Transverse colon (tissue), 4 donors: ENCODE measurements around the gene CCDC32. TPM values are rescaled to one million over a fixed set of nuclear protein-coding genes. Genes with fewer than 3 reads are reported as not detected.

Source experiments
- DNase-seq: peaks from one replicate; pipeline ENCODE4 v3.0.0-alpha.2; 2019
- H3K27ac ChIP-seq, 4 donors: fragments of 200-600 bp; sonication (generic); 2 replicates each; pipeline ENCODE4 v1.5.1; 2016 to 2018; ENCODE audit warnings: inconsistent platforms in 4 of 4
- H3K27me3 ChIP-seq: fragments of 200-600 bp; sonication (generic); 2 replicates; pipeline ENCODE4 v1.5.1; 2017; ENCODE audit warnings: inconsistent platforms
- H3K36me3 ChIP-seq, 4 donors: fragments of 200-600 bp; sonication (generic); 2 replicates each; pipeline ENCODE4 v1.5.1; 2017 to 2019; ENCODE audit warnings: inconsistent platforms in 4 of 4
- H3K4me1 ChIP-seq, 4 donors: fragments of 200-600 bp; sonication (generic); 2 replicates each; pipeline ENCODE4 v1.5.1; 2017 to 2020; ENCODE audit warnings: inconsistent platforms in 4 of 4
- H3K4me3 ChIP-seq, 4 donors: fragments of 200-600 bp; sonication (generic); 1 replicate in 1 of 4; 2 replicates in 3 of 4; pipeline versions ENCODE4 v1.5.1 to v1.6.1; 2017 to 2019; ENCODE audit warnings: inconsistent platforms in 4 of 4
- H3K9me3 ChIP-seq, 2 donors: fragments of 200-600 bp; sonication (generic); 2 replicates each; pipeline ENCODE4 v1.5.1; 2017 to 2019; ENCODE audit warnings: inconsistent platforms in 2 of 2
- EP300 ChIP-seq: sonication (generic); formaldehyde crosslinking; IDR thresholded peaks from one replicate; pipeline ENCODE4 v1.6.1; 2017; ENCODE audit warnings: antibody characterized with exemption, low read depth
- POLR2A ChIP-seq: fragments of 450-650 bp; IDR thresholded peaks from one replicate; pipeline ENCODE4 v1.6.1; 2016; ENCODE audit warnings: antibody characterized with exemption, mild to moderate bottlenecking, moderate library complexity
- POLR2AphosphoS5 ChIP-seq, 3 donors: sonication (generic); formaldehyde crosslinking; IDR thresholded peaks; one replicate each; pipeline ENCODE4 v1.6.1; 2016; ENCODE audit warnings: antibody characterized with exemption in 3 of 3
- WGBS, 2 donors: methylation state at CpG; one replicate each; pipeline ENCODE4 v1.1.5; 2018; ENCODE audit warnings: low coverage in 1 of 2; 5-methylcytosine and 5-hydroxymethylcytosine counted together
- in situ Hi-C, 4 donors: fragments of 200-750 bp; cut with MboI; loops; one replicate each; pipeline versions ENCODE4 v1.15.0 to v1.15.1; 2017; ENCODE audit warnings: low sequenced_read_pairs in 3 of 4, low pct_ligation_motif_present in 1 of 4, low pct_unique_long_range_greater_than_20kb in 1 of 4
- intact Hi-C: fragments of 100-400 bp; cut with DNase I; formaldehyde crosslinking; loops from one replicate; pipeline ENCODE4 v1.15.1; 2023; ENCODE audit warnings: low total_unique reads
- total RNA-seq, 4 donors: library from RNA; depleted of rRNA; stranded (reverse); fragments of >200 nt; gene quantifications; one replicate each; pipeline ENCODE4 v1.1.0, GENCODE V29; 2016
- TF ChIP-seq, protein P1 (sequence below), 5 experiments: fragments of 200-600 bp in 3 of 5; fragments of 450-650 bp in 2 of 5; sonication (generic) in 3 of 5; IDR thresholded peaks; 1 replicate in 2 of 5; 2 replicates in 3 of 5; pipeline ENCODE4 v1.5.1; 2016 to 2017; ENCODE audit warnings: antibody characterized with exemption in 5 of 5, inconsistent platforms in 3 of 5, mild to moderate bottlenecking in 2 of 5, moderate library complexity in 1 of 5

CCDC32 gene
- 10 to 100 TPM; 31.0 to 53.1 (median 41.1) TPM for total RNA-seq

DNA sequence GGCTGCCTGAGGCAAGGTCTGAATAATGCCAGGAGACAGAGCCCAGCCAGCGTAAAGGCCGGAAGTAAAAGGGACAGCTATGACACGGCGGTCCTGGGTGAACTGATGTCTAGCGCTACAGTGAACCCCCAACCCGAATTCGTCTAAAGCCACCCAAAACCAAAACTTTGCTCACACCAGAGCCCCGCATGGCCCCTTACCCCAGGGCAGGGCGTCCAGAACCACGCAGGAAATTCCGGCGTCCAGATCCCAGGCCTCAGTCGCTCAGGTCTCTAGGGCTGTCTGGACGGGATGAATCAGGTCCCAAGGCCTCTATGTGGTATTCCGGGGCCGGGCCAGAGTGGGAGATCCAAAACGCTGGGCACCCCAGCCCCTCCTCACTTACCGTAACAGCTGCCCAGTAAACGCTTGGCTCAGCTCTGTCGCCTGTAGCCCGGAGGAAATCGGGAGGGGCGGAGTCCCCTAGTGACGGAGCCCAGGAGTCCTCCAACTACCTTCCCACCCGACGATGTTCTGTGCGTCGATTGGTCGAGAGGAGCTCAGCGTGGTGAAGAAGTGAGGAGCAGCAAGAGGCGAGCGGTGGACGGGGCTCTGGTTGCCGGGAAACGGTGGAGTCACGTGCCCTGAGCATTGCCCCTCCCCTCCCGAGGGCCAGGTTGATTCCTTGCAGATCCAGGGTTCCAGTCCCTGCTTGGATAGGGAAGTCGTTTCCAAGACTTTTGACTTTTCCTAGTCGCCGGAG lies at the start of gene CCDC32:
Gene CCDC32, minus strand, starts transcription at position 452 of the 742 bp plus-strand sequence. CDS start 2,027 bp downstream, outside the sequence.
- in situ Hi-C loops, result no loop called here
- peaks cover 0 to 6% (median 0%) of the 10 kb centered on the region in 4 donors for H3K36me3 ChIP-seq
- intact Hi-C loops, result no loop called here

GRCh38 chr15:40613080-40613479 lies 48.2 kb upstream of the CCDC32 start:
- H3K4me1 ChIP-seq, result peaks cover 0 to 2% (median 1%) of the 10 kb centered on the region in 4 donors
- WGBS, 2 donors, result 85 to 97% methylated on average over 5 of the region's 5 CpGs
- no peak overlapping the region for H3K4me3 ChIP-seq
- intact Hi-C loops, result no loop called here
- DNase-seq, result no peak
- no peak overlapping the region for H3K27ac ChIP-seq
- TF ChIP-seq POLR2AphosphoS5 (IDR thresholded peaks at IDR 0.05) (no peak), EP300 (no peak), POLR2A (no peak)
- TF ChIP-seq, protein P1, sequence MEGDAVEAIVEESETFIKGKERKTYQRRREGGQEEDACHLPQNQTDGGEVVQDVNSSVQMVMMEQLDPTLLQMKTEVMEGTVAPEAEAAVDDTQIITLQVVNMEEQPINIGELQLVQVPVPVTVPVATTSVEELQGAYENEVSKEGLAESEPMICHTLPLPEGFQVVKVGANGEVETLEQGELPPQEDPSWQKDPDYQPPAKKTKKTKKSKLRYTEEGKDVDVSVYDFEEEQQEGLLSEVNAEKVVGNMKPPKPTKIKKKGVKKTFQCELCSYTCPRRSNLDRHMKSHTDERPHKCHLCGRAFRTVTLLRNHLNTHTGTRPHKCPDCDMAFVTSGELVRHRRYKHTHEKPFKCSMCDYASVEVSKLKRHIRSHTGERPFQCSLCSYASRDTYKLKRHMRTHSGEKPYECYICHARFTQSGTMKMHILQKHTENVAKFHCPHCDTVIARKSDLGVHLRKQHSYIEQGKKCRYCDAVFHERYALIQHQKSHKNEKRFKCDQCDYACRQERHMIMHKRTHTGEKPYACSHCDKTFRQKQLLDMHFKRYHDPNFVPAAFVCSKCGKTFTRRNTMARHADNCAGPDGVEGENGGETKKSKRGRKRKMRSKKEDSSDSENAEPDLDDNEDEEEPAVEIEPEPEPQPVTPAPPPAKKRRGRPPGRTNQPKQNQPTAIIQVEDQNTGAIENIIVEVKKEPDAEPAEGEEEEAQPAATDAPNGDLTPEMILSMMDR (IDR thresholded peaks at IDR 0.05), result no peak
- H3K27me3 ChIP-seq, result no peaks in the 10 kb centered on the region
- H3K9me3 ChIP-seq, result no peaks in the 10 kb centered on the region
- in situ Hi-C loops, result no loop called here
- H3K36me3 ChIP-seq, result no peaks in the 10 kb centered on the region

More for the DNA sequence above, at the start of gene CCDC32:
- TF ChIP-seq POLR2AphosphoS5 (IDR thresholded peaks at IDR 0.05) (peak; percentile 92), POLR2A (peak; percentile 89), EP300 (no peak)
- TF ChIP-seq, protein P1 (IDR thresholded peaks at IDR 0.05), result no peak
- Histone ChIP-seq H3K4me3 (peak within 1 kb of the TSS; percentile 72 to 82 (median 76)), H3K9me3 (no peaks in the 10 kb centered on the region), H3K27ac (peak within 1 kb of the TSS; percentile 93 to 95 (median 94)), H3K27me3 (no peaks in the 10 kb centered on the region), H3K4me1 (peaks cover 8 to 24% (median 13%) of the 10 kb centered on the region in 4 donors)
- 1% methylated on average over 31 of the region's 40 CpGs; no CpG with 5 or more reads in 1 of the 2 donors for WGBS, 2 donors
- DNase-seq, result peak; percentile 98

- in situ Hi-C loops (no loop called here), intact Hi-C loops (no loop called here)
- Histone ChIP-seq H3K36me3 (no peaks in the 10 kb centered on the region), H3K27me3 (no peaks in the 10 kb centered on the region), H3K4me1 (no peaks in the 10 kb centered on the region), H3K27ac (no peak overlapping the region), H3K9me3 (no peaks in the 10 kb centered on the region), H3K4me3 (no peak overlapping the region)
- DNase-seq, result no peak
- TF ChIP-seq POLR2A (no peak), EP300 (no peak), POLR2AphosphoS5 (IDR thresholded peaks at IDR 0.05) (no peak)
- TF ChIP-seq, protein P1 (IDR thresholded peaks at IDR 0.05), result no peak
These were observed 39.1 kb upstream of the CCDC32 start for GRCh38 chr15:40603935-40604334.

DNA sequence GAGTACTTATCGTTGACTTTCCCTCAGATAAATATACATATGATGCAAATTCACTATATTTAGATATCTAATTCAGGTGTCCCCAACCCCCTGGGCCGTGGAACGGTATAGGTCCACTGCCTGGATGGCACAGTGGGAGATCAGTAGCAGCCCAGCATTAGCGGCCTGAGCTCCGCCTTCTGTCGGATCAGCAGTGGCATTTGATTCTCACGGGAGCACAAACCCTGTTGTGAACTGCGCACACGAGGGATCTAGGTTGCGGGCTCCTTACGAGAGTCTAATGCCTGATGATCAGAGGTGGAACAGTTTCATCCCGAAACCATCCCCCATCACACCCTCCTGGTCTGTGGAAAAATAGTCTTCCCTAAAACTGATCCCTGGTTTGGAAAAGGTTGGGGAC lies 36.1 kb upstream of the CCDC32 start:
- Histone ChIP-seq H3K4me3 (no peak overlapping the region), H3K27me3 (no peaks in the 10 kb centered on the region), H3K9me3 (no peaks in the 10 kb centered on the region), H3K4me1 (peaks cover 0 to 1% (median 0%) of the 10 kb centered on the region in 4 donors), H3K27ac (no peak overlapping the region), H3K36me3 (no peaks in the 10 kb centered on the region)
- in situ Hi-C loops, result no loop called here
- intact Hi-C loops, result no loop called here
- DNase-seq, result no peak
- no peak for TF ChIP-seq POLR2AphosphoS5 (IDR thresholded peaks at IDR 0.05)
- no peak for TF ChIP-seq EP300
- no peak for TF ChIP-seq POLR2A
- TF ChIP-seq, protein P1 (IDR thresholded peaks at IDR 0.05), result no peak
- 88 to 94% methylated on average over 8 to 12 of the region's 12 CpGs for WGBS, 2 donors
